Activated T-cell treated with anti-CD3 and anti-CD28 coated beads for 4 hours (primary cell): ENCODE data around the gene LSM14B.
"Not testable (repeated sequence)": the region's sequence is repeated elsewhere in the genome, so short reads cannot be mapped to it uniquely, and the experiment has no call there.

Experiments used
- DNase-seq: peaks from one replicate; pipeline ENCODE4 v3.0.0-alpha.2; 2020

Gene LSM14B

GRCh38 chr20:62121776-62122653 lies at the start of gene LSM14B:
Gene LSM14B, plus strand, starts transcription at chr20:62122475. Its CDS starts 192 bp downstream, at chr20:62122667.
- DNase-seq = peak; percentile 96

GRCh38 chr20:62073323-62073722 lies 49.0 kb upstream of the LSM14B start:
- no peak for DNase-seq

- DNase-seq = no peak
Observed at GRCh38 chr20:62079166-62079565, 43.1 kb upstream of the LSM14B start.

- no peak for DNase-seq
Observed at GRCh38 chr20:62080249-62080990, 41.9 kb upstream of the LSM14B start.

GRCh38 chr20:62083312-62083711 lies 39.0 kb upstream of the LSM14B start:
- DNase-seq = no peak

DNA sequence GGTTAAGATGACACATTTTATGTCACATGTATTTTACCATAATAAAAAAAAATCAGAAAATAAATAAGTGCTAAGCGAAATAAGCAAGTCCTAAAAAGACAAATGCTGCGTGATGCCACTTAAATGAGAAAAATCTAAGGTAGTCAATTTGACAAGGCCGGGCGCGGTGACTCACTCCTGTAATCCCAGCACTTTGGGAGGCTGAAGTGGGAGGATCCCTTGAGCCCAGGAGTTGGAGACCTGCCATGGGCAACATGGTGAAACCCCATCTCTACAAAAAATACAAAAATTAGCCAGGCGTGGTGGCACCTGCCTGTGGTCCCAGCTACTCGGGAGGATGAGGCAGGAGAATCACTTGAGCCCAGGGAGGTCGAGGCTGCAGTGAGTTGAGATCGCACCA lies 38.1 kb upstream of the LSM14B start:
- not testable (repeated sequence) for DNase-seq

GRCh38 chr20:62085206-62085605 lies 37.1 kb upstream of the LSM14B start:
- no peak for DNase-seq

- no peak for DNase-seq
Observed at GRCh38 chr20:62087227-62087626, 35.0 kb upstream of the LSM14B start.

DNA sequence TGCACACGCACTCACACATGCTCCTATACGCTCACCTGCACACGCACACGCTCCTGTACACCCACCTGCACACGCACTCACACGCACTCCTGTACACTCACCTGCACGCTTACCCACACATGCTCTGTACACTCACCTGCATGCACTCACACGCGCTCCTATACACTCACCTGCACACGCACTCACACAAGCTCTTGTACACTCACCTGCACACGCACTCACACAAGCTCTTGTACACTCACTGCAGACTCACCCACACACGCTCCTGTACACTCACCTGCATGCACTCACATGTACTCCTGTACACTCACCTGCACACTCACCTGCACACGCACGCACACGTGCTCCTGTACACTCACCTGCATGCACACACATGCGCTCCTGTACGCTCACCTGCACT lies 34.6 kb upstream of the LSM14B start:
- DNase-seq = no peak

GRCh38 chr20:62088258-62089127 lies 33.8 kb upstream of the LSM14B start:
- no peak for DNase-seq

GRCh38 chr20:62089393-62089792 lies 32.9 kb upstream of the LSM14B start:
- no peak for DNase-seq

- no peak for DNase-seq
Observed at GRCh38 chr20:62096421-62097380, 25.6 kb upstream of the LSM14B start.

DNA sequence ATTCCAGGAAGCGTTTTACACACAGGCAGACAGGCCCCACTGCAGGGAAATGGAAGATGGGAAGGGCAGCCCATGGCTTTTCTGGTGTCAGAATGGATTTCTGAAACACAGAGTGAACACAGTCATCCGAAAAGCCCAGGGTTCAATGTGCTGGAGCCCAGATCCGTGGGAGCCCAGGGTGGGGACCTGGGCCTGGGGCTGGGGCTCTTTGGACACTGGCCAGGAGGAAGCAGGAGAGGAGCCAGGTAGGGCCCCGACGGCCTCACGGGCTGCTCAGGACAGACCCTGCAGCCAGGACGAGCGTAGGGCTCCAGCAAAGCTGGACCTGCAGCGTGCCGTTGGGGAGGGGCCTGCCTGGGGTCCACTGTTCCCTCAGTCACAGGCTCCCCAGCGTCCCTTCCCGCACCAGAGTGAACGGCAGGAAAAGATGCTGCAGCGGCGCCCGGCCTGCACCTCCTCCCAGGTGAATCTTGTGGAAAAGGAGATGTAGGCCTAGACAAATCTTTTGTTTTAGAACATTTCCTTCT lies 24.3 kb upstream of the LSM14B start:
- DNase-seq = no peak

DNA sequence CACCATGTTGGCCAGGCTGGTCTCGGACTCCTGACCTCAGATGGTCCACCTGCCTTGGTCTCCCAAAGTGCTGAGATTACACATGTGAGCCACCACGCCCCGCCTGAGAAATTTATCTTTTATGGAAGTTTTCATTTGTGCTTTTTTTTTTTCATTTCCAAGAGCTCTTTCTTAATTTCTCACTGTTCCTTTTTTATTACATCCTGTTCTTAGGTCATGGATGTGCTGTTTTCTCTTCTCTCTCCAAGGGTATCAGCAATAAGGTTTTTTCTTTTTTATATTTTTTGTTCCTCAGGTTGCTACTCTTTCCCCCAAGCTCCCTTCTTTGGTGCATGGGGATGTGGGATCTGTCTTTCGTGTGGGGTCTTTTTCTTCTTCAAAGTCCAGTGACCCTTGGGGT lies 21.2 kb upstream of the LSM14B start:
- no peak for DNase-seq

DNA sequence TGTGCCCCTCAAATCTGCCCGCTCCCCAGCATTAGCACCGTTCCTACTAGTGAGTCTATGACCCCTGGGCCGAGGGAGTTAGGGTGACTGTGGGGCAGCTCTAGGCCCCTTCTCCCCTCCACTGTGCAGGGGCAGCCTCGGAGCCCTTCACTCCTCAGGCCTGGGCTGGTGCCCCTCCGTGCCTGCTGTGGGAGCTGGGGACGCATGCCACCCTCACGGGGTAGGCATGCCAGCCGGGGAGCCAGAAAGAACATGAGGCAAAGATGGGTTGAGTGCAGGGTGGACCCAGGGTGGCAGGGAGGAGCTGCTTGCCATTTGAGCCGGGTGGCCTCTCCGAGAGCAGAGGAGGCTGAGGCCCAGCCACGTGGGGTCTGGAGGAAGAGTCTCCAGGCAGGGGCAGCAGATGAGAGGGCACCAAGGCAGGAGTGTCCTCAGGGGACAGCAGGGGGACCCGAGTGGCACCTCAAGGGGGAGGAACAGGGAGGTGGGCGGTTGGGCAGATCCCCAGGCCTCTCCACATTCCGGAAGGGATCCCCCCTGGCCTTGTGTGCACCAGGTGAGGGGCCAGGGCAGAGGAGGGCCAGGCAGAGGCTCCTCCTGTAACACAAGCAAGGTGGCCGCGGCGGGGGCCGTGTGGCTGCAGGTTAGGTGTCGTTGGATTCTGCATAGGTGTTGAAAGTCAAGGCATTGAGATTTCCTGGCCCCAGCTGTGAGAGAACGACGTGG lies 18.6 kb upstream of the LSM14B start:
- no peak for DNase-seq

DNA sequence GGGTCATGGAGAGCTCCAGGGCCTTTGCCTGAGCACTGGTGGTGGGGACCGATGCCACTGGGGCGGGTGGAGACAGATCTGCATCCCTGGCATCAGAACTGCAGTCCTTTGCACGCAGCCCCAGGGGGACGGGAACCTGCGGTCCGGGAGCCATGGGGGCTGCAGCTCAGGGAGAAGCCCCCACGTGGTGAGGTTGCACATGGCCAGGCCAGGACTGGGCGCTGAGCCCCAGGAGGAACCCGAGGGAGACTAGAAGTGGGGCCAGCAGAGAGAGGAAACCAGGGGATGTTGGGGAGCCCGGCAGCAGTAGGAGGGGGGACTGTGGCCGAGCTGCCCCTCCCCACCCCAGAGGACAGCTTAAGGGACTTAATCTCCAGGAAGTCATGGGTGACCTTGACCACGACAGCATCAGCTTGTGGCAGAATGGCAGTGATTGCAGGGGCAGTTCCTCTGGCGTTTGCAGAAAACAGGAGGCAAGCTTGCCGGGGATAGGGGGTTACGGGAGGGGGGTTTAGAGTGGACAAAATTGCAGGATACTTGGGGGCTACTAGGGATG lies 18.0 kb upstream of the LSM14B start:
- DNase-seq = no peak

- DNase-seq = no peak
Observed at GRCh38 chr20:62104791-62105345, 17.4 kb upstream of the LSM14B start.

- DNase-seq = no peak
Observed at GRCh38 chr20:62105592-62105991, 16.7 kb upstream of the LSM14B start.

- DNase-seq = no peak
Observed at GRCh38 chr20:62111148-62111547, 11.1 kb upstream of the LSM14B start.

DNA sequence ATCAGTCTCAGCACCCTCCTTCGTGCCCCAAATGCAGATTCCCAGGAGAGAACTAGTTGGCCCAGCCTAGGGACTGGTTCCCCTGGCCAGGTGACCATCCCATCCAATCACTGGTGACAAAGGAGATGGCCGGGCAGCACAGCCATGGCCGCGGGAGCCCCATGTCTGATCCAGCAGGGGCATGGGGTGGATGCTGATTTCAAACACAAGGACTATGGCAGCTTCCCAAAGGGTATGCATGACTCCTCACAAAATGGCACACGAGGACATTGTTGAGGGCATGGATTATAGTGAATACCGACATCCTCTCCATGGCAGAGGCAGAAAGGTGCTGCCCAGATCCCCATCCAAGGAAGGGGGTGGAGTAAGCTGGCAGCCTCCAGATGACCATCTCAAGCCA lies 9.9 kb upstream of the LSM14B start:
- DNase-seq = no peak
